H1 (cell line): ENCODE results near the gene CALML4. TPM values are rescaled to one million over a fixed set of nuclear protein-coding genes. Genes with fewer than 3 reads are reported as not detected.

Experiments used
- BACH1 ChIP-seq: IDR thresholded peaks from 2 replicates; pipeline ENCODE4 v1.6.1; 2012; ENCODE audit warnings: low read length, improper control_type of control experiment
- CTBP2 ChIP-seq: IDR thresholded peaks from 2 replicates; pipeline ENCODE4 v1.7.0; 2011; ENCODE audit warnings: borderline replicate concordance, mild to moderate bottlenecking, moderate library complexity, mixed read lengths, low read length; ENCODE audit not compliant: insufficient read depth, insufficient read length
- HDAC6 ChIP-seq: IDR thresholded peaks from one replicate; pipeline ENCODE4 v1.7.1; 2012; ENCODE audit warnings: low read depth, mild to moderate bottlenecking, inconsistent platforms, low read length, moderate library complexity
- JUND ChIP-seq: IDR thresholded peaks from 2 replicates; pipeline ENCODE4 v1.6.1; 2011; ENCODE audit warnings: mild to moderate bottlenecking, improper control_type of control experiment, low read length
- KDM1A ChIP-seq: fragments of 200-600, 300-600 bp; sonication (generic); IDR thresholded peaks from 2 replicates; pipeline ENCODE4 v1.7.1; 2016; ENCODE audit warnings: mild to moderate bottlenecking, low read length, borderline replicate concordance
- KDM4A ChIP-seq: IDR thresholded peaks from one replicate; pipeline ENCODE4 v1.7.1; 2012; ENCODE audit warnings: low read depth, mild to moderate bottlenecking, moderate library complexity, low read length, inconsistent platforms; ENCODE audit not compliant: severe bottlenecking
- NANOG ChIP-seq: IDR thresholded peaks from 2 replicates; pipeline ENCODE4 v1.6.1; 2011; ENCODE audit warnings: low read length, low read depth, mild to moderate bottlenecking, inconsistent platforms; ENCODE audit not compliant: insufficient read depth, poor library complexity, severe bottlenecking
- RBBP5 ChIP-seq: IDR thresholded peaks from 2 replicates; pipeline ENCODE4 v1.7.1; 2012; ENCODE audit warnings: low read depth, mild to moderate bottlenecking, inconsistent platforms, low read length, moderate library complexity, borderline replicate concordance
- SAP30 ChIP-seq: fragments of 300-600 bp; sonication (generic); IDR thresholded peaks from 2 replicates; pipeline ENCODE4 v1.7.1; 2012; ENCODE audit warnings: low read length, moderate library complexity, mild to moderate bottlenecking, inconsistent platforms; ENCODE audit not compliant: insufficient read depth, insufficient replicate concordance
- TAF1 ChIP-seq: IDR thresholded peaks from 2 replicates; pipeline ENCODE4 v1.6.1; 2011; ENCODE audit warnings: mild to moderate bottlenecking, low read depth, low read length
- ZNF274 ChIP-seq: IDR thresholded peaks from 2 replicates; pipeline ENCODE4 v1.7.0; 2012; ENCODE audit warnings: low read length, borderline replicate concordance; ENCODE audit errors: extremely low read depth
- polyA plus RNA-seq, 7 experiments: library from polyadenylated mRNA; depleted of rRNA in 3 of 7; stranded (reverse) in 5 of 7; unstranded in 2 of 7; fragments of >200 nt in 5 of 7; fragments of 200-250 nt in 2 of 7; gene quantifications; 1 replicate in 5 of 7; 2 replicates in 1 of 7; 4 replicates in 1 of 7; pipeline versions ENCODE4 v1.2.1 to v1.2.3, GENCODE V29; 2011 to 2013; ENCODE audit warnings: missing spikeins in 2 of 7, mixed read lengths in 2 of 7
- total RNA-seq: library from RNA; stranded (reverse); fragmentation: NEBNext Ultra II Directional; extraction: Animal tissue kit (Norgen Biotek cat#: 25700); gene quantifications from 2 replicates; pipeline ENCODE4 v1.2.1, GENCODE V29; 2021
- TF ChIP-seq, protein P1 (sequence below): fragments of 300-600 bp; sonication (generic); IDR thresholded peaks from 2 replicates; pipeline ENCODE4 v1.7.1; 2012; ENCODE audit warnings: low read length, moderate library complexity, mild to moderate bottlenecking, inconsistent platforms; ENCODE audit not compliant: insufficient replicate concordance

The CALML4 gene
- total and polyA plus RNA-seq, 2 of the 8 experiments (the other 6 are each of a cell fraction or from before 2014, with no cell fraction given): 3.8 to 12.5 TPM

DNA sequence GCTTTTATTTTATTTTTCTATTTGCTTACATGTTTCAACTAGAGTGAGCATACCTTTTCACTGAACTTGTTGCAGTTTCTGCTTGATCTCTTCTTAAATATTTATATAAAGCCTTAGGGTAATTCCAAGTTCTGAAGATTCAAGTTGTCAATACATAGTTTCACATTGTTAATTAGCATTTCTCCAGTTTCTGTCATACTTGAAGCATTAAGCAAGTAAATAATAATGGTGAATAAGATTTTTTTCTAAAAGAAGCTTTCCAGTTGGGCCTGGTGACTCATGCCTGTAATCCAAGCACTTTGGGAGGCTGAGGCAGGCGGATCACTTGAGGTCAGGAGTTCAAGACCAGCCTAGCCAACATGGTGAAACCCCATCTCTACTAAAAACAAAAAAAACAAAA is 53.9 kb downstream of the CALML4 start (continued):
- TF ChIP-seq, protein P1, sequence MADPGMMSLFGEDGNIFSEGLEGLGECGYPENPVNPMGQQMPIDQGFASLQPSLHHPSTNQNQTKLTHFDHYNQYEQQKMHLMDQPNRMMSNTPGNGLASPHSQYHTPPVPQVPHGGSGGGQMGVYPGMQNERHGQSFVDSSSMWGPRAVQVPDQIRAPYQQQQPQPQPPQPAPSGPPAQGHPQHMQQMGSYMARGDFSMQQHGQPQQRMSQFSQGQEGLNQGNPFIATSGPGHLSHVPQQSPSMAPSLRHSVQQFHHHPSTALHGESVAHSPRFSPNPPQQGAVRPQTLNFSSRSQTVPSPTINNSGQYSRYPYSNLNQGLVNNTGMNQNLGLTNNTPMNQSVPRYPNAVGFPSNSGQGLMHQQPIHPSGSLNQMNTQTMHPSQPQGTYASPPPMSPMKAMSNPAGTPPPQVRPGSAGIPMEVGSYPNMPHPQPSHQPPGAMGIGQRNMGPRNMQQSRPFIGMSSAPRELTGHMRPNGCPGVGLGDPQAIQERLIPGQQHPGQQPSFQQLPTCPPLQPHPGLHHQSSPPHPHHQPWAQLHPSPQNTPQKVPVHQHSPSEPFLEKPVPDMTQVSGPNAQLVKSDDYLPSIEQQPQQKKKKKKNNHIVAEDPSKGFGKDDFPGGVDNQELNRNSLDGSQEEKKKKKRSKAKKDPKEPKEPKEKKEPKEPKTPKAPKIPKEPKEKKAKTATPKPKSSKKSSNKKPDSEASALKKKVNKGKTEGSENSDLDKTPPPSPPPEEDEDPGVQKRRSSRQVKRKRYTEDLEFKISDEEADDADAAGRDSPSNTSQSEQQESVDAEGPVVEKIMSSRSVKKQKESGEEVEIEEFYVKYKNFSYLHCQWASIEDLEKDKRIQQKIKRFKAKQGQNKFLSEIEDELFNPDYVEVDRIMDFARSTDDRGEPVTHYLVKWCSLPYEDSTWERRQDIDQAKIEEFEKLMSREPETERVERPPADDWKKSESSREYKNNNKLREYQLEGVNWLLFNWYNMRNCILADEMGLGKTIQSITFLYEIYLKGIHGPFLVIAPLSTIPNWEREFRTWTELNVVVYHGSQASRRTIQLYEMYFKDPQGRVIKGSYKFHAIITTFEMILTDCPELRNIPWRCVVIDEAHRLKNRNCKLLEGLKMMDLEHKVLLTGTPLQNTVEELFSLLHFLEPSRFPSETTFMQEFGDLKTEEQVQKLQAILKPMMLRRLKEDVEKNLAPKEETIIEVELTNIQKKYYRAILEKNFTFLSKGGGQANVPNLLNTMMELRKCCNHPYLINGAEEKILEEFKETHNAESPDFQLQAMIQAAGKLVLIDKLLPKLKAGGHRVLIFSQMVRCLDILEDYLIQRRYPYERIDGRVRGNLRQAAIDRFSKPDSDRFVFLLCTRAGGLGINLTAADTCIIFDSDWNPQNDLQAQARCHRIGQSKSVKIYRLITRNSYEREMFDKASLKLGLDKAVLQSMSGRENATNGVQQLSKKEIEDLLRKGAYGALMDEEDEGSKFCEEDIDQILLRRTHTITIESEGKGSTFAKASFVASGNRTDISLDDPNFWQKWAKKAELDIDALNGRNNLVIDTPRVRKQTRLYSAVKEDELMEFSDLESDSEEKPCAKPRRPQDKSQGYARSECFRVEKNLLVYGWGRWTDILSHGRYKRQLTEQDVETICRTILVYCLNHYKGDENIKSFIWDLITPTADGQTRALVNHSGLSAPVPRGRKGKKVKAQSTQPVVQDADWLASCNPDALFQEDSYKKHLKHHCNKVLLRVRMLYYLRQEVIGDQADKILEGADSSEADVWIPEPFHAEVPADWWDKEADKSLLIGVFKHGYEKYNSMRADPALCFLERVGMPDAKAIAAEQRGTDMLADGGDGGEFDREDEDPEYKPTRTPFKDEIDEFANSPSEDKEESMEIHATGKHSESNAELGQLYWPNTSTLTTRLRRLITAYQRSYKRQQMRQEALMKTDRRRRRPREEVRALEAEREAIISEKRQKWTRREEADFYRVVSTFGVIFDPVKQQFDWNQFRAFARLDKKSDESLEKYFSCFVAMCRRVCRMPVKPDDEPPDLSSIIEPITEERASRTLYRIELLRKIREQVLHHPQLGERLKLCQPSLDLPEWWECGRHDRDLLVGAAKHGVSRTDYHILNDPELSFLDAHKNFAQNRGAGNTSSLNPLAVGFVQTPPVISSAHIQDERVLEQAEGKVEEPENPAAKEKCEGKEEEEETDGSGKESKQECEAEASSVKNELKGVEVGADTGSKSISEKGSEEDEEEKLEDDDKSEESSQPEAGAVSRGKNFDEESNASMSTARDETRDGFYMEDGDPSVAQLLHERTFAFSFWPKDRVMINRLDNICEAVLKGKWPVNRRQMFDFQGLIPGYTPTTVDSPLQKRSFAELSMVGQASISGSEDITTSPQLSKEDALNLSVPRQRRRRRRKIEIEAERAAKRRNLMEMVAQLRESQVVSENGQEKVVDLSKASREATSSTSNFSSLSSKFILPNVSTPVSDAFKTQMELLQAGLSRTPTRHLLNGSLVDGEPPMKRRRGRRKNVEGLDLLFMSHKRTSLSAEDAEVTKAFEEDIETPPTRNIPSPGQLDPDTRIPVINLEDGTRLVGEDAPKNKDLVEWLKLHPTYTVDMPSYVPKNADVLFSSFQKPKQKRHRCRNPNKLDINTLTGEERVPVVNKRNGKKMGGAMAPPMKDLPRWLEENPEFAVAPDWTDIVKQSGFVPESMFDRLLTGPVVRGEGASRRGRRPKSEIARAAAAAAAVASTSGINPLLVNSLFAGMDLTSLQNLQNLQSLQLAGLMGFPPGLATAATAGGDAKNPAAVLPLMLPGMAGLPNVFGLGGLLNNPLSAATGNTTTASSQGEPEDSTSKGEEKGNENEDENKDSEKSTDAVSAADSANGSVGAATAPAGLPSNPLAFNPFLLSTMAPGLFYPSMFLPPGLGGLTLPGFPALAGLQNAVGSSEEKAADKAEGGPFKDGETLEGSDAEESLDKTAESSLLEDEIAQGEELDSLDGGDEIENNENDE: no peak
- TF ChIP-seq NANOG: no peak
- TF ChIP-seq SAP30: no peak
- TF ChIP-seq BACH1: no peak
- TF ChIP-seq CTBP2: no peak
- no peak for TF ChIP-seq JUND
- TF ChIP-seq KDM4A: no peak
- TF ChIP-seq KDM1A: no peak
- no peak for TF ChIP-seq RBBP5
- no peak for TF ChIP-seq TAF1
- no peak for TF ChIP-seq HDAC6
- no peak for TF ChIP-seq ZNF274
